Measurements from ENCODE around the gene ZNF503. TPM values are rescaled to one million over a fixed set of nuclear protein-coding genes. Genes with fewer than 3 reads are reported as not detected.

Gene ZNF503
- total and polyA plus RNA-seq, 2 experiments from 2014 or later = 0.21 TPM; not detected in 1

- Histone ChIP-seq H3K27me3 (ENCODE audit: insufficient read depth) (no peaks in the 10 kb centered on the region), H3K4me2 (no peak overlapping the region), H3K27ac (ENCODE audit: low read depth) (no peak overlapping the region), H4K20me1 (replicated peaks; ENCODE audit: insufficient read depth) (no peaks in the 10 kb centered on the region), H3K36me3 (ENCODE audit: insufficient read depth) (no peaks in the 10 kb centered on the region), H3K79me2 (replicated peaks; ENCODE audit: insufficient read depth) (no peaks in the 10 kb centered on the region), H3K9me2 (ENCODE audit: insufficient read depth) (no peaks in the 10 kb centered on the region), H3K4me3 (no peak overlapping the region), H2AFZ (no peak overlapping the region), H3K4me1 (ENCODE audit: insufficient read depth) (no peaks in the 10 kb centered on the region), H3F3A (replicated peaks; ENCODE audit: low read depth) (no peaks in the 10 kb centered on the region)
- TF ChIP-seq REST (IDR thresholded peaks at IDR 0.05; ENCODE audit: unreplicated experiment) (no peak), CTCF (conservative IDR thresholded peaks at IDR 0.05; ENCODE audit: low read depth in 2 of 2) (no peak), STAT1 (IDR thresholded peaks at IDR 0.05; ENCODE audit: unreplicated experiment) (no peak)
- Mint-ChIP-seq H3K9me3 (peaks cover 2% of the 10 kb centered on the region; the same call in 1 of the 3 replicates), H3K4me3 (no peak overlapping the region), H3K4me1 (peaks cover 5% of the 10 kb centered on the region; the same call in 1 of the 3 replicates), H3K27ac (no peak overlapping the region), H3K27me3 (ENCODE audit: insufficient read depth, low read depth, poor library complexity) (peaks cover 11% of the 10 kb centered on the region), H3K36me3 (ENCODE audit: low read depth) (no peaks in the 10 kb centered on the region)
- DNase-seq (ENCODE audit: low spot score) (no peak), ATAC-seq (no peak)
Observed at GRCh38 chr10:75358132-75358531, 43.4 kb downstream of the ZNF503 start.

- no peaks in the 10 kb centered on the region for H4K20me1 ChIP-seq (replicated peaks; ENCODE audit: insufficient read depth)
- no peak overlapping the region for H3K4me3 Mint-ChIP-seq
- no peak for DNase-seq (ENCODE audit: low spot score)
- no peak overlapping the region for H3K4me3 ChIP-seq
- H3K4me2 ChIP-seq = no peak overlapping the region
- H3K4me1 ChIP-seq (ENCODE audit: insufficient read depth) = no peaks in the 10 kb centered on the region
- no peaks in the 10 kb centered on the region for H3K27me3 ChIP-seq (ENCODE audit: insufficient read depth)
- peaks cover 2% of the 10 kb centered on the region; the same call in 1 of the 3 replicates for H3K9me3 Mint-ChIP-seq
- no peaks in the 10 kb centered on the region for H3K79me2 ChIP-seq (replicated peaks; ENCODE audit: insufficient read depth)
- H3K36me3 ChIP-seq (ENCODE audit: insufficient read depth) = no peaks in the 10 kb centered on the region
- peaks cover 8% of the 10 kb centered on the region for H3K27me3 Mint-ChIP-seq (ENCODE audit: insufficient read depth, low read depth, poor library complexity)
- peaks cover 5% of the 10 kb centered on the region; the same call in 1 of the 3 replicates for H3K4me1 Mint-ChIP-seq
- H3K36me3 Mint-ChIP-seq (ENCODE audit: low read depth) = no peaks in the 10 kb centered on the region
- no peak overlapping the region for H3K27ac Mint-ChIP-seq
- H2AFZ ChIP-seq = no peak overlapping the region
- H3K9me2 ChIP-seq (ENCODE audit: insufficient read depth) = no peaks in the 10 kb centered on the region
- H3F3A ChIP-seq (replicated peaks; ENCODE audit: low read depth) = no peaks in the 10 kb centered on the region
- ATAC-seq = no peak
- no peak overlapping the region for H3K27ac ChIP-seq (ENCODE audit: low read depth)
- TF ChIP-seq ZNF331 (CRISPR knock-in tag; IDR thresholded peaks at IDR 0.05; ENCODE audit: low read depth) = no peak
- no peak for TF ChIP-seq ETS1 (IDR thresholded peaks at IDR 0.05)
- TF ChIP-seq STAT1 (IDR thresholded peaks at IDR 0.05; ENCODE audit: unreplicated experiment) = no peak
- no peak for TF ChIP-seq CREB1 (CRISPR knock-in tag; IDR thresholded peaks at IDR 0.05; ENCODE audit: low read depth)
- TF ChIP-seq ZNF462 (CRISPR knock-in tag; IDR thresholded peaks at IDR 0.05) = no peak
- TF ChIP-seq EZH2 (IDR thresholded peaks at IDR 0.05; ENCODE audit: low read depth, unreplicated experiment) = no peak
Observed at GRCh38 chr10:75357500-75357899, 44.1 kb downstream of the ZNF503 start.
